ENCODE data around the gene MRPS15.

Gene MRPS15

DNA sequence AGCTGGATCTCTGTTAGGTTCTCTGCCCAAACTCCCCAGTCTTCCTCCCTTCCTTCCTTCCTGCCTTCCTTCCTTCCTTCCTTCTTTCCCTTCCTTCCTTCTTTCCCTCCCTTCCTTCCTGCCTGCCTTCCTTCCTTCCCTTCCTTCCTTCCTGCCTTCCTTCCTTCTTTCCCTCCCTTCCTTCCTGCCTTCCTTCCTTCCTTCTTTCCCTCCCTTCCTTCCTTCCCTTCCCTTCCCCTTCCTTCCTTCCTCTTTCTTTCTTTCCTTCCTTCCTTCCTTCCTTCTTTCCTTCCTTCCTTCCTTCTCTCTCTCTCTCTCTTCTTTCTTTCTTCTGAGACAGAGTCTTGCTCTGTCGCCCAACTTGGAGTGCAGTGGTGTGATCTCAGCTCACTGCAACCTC lies 57.7 kb downstream of the MRPS15 start:
- Histone ChIP-seq H3K4me3 (replicated peaks; ENCODE audit: insufficient read depth, low read length) (no peak overlapping the region), H3K27ac (replicated peaks) (no peak overlapping the region), H3K27me3 (ENCODE audit: insufficient read depth, poor library complexity, severe bottlenecking) (no peaks in the 10 kb centered on the region)
- DNase-seq (ENCODE audit: low read depth in 1 of 2, low spot score in 1 of 2), result no peak
- TF ChIP-seq, protein P1, sequence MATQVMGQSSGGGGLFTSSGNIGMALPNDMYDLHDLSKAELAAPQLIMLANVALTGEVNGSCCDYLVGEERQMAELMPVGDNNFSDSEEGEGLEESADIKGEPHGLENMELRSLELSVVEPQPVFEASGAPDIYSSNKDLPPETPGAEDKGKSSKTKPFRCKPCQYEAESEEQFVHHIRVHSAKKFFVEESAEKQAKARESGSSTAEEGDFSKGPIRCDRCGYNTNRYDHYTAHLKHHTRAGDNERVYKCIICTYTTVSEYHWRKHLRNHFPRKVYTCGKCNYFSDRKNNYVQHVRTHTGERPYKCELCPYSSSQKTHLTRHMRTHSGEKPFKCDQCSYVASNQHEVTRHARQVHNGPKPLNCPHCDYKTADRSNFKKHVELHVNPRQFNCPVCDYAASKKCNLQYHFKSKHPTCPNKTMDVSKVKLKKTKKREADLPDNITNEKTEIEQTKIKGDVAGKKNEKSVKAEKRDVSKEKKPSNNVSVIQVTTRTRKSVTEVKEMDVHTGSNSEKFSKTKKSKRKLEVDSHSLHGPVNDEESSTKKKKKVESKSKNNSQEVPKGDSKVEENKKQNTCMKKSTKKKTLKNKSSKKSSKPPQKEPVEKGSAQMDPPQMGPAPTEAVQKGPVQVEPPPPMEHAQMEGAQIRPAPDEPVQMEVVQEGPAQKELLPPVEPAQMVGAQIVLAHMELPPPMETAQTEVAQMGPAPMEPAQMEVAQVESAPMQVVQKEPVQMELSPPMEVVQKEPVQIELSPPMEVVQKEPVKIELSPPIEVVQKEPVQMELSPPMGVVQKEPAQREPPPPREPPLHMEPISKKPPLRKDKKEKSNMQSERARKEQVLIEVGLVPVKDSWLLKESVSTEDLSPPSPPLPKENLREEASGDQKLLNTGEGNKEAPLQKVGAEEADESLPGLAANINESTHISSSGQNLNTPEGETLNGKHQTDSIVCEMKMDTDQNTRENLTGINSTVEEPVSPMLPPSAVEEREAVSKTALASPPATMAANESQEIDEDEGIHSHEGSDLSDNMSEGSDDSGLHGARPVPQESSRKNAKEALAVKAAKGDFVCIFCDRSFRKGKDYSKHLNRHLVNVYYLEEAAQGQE (IDR thresholded peaks at IDR 0.05; ENCODE audit: insufficient replicate concordance, low read depth), result no peak
- TF ChIP-seq POLR2AphosphoS5 (IDR thresholded peaks at IDR 0.05; ENCODE audit: low read depth) (no peak), SPI1 (IDR thresholded peaks at IDR 0.05; ENCODE audit: borderline replicate concordance, low read depth) (no peak)

All from HL-60 (cell line).